Measurements from ENCODE around the gene GRK2. TPM values are rescaled to one million over a fixed set of nuclear protein-coding genes. Genes with fewer than 3 reads are reported as not detected.

Gene GRK2
- total RNA-seq, 1 donor from 2014 or later, result 52.2 TPM

DNA sequence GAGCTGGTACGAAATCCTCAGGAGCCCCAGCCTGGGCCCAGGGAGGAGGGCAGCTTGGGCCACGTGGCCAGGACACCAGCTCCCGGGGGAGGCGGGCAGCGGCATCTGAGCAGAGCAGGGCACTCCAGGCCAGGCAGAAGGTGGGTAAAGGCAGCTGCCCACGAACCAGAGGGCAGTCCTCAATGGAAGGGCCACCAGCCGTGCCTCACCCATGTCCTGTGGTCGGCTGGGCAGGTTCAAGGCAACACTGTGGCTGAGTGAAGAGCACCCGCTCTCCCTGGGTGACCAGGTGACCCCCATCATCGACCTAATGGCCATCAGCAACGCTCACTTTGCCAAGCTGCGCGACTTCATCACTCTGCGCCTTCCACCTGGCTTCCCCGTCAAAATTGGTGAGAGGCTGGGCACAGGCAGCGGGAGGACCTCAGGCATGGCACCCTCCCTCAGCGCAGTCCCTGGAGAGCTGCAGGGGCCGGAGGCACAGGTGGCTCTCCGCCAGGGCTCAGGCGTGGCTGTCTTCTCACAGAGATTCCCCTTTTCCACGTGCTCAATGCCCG, 34.6 kb downstream of the GRK2 start:
- peak; percentile 11 for DNase-seq
- H3K27me3 Mint-ChIP-seq (ENCODE audit: unreplicated experiment), result peaks cover 4% of the 10 kb centered on the region
- peaks cover 18% of the 10 kb centered on the region for H3K36me3 Mint-ChIP-seq (ENCODE audit: unreplicated experiment)
- H3K4me3 Mint-ChIP-seq (ENCODE audit: unreplicated experiment), result no peak overlapping the region
- TF ChIP-seq, protein P1, sequence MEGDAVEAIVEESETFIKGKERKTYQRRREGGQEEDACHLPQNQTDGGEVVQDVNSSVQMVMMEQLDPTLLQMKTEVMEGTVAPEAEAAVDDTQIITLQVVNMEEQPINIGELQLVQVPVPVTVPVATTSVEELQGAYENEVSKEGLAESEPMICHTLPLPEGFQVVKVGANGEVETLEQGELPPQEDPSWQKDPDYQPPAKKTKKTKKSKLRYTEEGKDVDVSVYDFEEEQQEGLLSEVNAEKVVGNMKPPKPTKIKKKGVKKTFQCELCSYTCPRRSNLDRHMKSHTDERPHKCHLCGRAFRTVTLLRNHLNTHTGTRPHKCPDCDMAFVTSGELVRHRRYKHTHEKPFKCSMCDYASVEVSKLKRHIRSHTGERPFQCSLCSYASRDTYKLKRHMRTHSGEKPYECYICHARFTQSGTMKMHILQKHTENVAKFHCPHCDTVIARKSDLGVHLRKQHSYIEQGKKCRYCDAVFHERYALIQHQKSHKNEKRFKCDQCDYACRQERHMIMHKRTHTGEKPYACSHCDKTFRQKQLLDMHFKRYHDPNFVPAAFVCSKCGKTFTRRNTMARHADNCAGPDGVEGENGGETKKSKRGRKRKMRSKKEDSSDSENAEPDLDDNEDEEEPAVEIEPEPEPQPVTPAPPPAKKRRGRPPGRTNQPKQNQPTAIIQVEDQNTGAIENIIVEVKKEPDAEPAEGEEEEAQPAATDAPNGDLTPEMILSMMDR (IDR thresholded peaks at IDR 0.05; ENCODE audit: partially characterized antibody, unreplicated experiment), result no peak
- H3K4me1 Mint-ChIP-seq (ENCODE audit: low read depth, unreplicated experiment), result peaks cover 8% of the 10 kb centered on the region
- peaks cover 3% of the 10 kb centered on the region for H3K9me3 Mint-ChIP-seq (ENCODE audit: unreplicated experiment)
- H3K27ac Mint-ChIP-seq (ENCODE audit: unreplicated experiment), result no peak overlapping the region

DNA sequence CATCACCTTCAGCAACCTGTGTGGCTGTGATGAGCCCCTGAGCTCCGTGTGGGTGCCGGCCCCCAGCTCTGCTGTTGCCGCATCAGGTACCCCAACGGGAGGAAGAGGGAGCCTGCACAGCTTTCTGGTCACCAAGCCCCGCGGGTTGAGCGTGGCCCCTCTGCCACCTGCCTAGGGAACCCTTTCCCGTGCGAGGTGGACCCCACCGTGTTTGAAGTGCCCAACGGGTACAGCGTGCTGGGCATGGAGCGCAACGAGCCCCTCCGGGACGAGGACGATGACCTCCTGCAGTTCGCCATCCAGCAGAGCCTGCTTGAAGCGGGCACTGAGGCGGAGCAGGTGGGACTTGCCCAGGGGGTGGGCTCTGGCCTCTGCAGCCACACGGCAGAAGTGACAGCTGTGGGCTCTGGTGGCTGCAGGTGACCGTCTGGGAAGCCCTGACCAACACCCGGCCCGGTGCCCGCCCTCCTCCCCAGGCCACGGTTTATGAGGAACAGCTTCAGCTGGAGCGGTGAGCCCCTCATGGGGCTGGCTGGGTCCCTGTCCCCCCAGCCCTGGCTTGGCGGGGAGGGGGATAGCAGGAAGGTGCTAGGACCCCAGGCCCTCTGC, 35.1 kb downstream of the GRK2 start:
- H3K27ac Mint-ChIP-seq (ENCODE audit: unreplicated experiment), result peak overlapping the region; percentile 93
- H3K4me3 Mint-ChIP-seq (ENCODE audit: unreplicated experiment), result no peak overlapping the region
- TF ChIP-seq, protein P1 (IDR thresholded peaks at IDR 0.05; ENCODE audit: partially characterized antibody, unreplicated experiment), result no peak
- H3K27me3 Mint-ChIP-seq (ENCODE audit: unreplicated experiment), result peaks cover 4% of the 10 kb centered on the region
- peak; percentile 38 for DNase-seq
- peaks cover 13% of the 10 kb centered on the region for H3K36me3 Mint-ChIP-seq (ENCODE audit: unreplicated experiment)
- peaks cover 3% of the 10 kb centered on the region for H3K9me3 Mint-ChIP-seq (ENCODE audit: unreplicated experiment)
- H3K4me1 Mint-ChIP-seq (ENCODE audit: low read depth, unreplicated experiment), result peaks cover 8% of the 10 kb centered on the region

DNA sequence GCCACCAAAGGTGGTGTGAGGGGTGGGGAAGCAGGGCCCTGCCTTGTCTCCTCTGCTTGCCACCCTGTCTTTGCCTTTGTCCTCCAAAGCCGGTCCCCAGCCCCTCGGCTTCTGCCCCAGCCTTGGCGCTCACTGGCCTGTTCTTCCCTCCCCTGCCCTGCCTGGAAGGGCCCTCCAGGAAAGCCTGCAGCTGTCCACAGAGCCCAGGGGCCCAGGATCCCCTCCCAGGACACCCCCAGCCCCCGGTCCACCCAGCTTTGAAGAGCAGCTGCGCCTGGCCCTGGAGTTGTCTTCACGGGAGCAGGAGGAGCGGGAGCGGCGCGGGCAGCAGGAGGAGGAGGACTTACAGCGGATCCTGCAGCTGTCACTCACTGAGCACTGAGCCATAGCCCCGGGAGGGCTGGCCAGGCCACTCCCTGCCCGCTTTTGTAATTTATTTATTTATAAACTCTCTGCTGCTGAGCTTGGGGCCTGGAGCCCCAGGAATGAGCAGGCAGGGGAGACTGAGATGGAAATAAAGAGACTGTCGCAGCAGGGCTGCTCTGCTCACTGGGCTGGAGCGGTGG, 35.8 kb downstream of the GRK2 start:
- Mint-ChIP-seq H3K27ac (ENCODE audit: unreplicated experiment) (peak overlapping the region; percentile 93), H3K4me1 (ENCODE audit: low read depth, unreplicated experiment) (peaks cover 8% of the 10 kb centered on the region), H3K27me3 (ENCODE audit: unreplicated experiment) (peaks cover 4% of the 10 kb centered on the region), H3K9me3 (ENCODE audit: unreplicated experiment) (peaks cover 3% of the 10 kb centered on the region), H3K36me3 (ENCODE audit: unreplicated experiment) (peaks cover 6% of the 10 kb centered on the region), H3K4me3 (ENCODE audit: unreplicated experiment) (peak overlapping the region; percentile 79)
- TF ChIP-seq, protein P1 (IDR thresholded peaks at IDR 0.05; ENCODE audit: partially characterized antibody, unreplicated experiment), result no peak
- peak; percentile 84 for DNase-seq

GRCh38 chr11:67302571-67303131, 36.4 kb downstream of the GRK2 start:
- H3K9me3 Mint-ChIP-seq (ENCODE audit: unreplicated experiment), result peaks cover 3% of the 10 kb centered on the region
- TF ChIP-seq, protein P1 (IDR thresholded peaks at IDR 0.05; ENCODE audit: partially characterized antibody, unreplicated experiment), result no peak
- H3K4me1 Mint-ChIP-seq (ENCODE audit: low read depth, unreplicated experiment), result peaks cover 8% of the 10 kb centered on the region
- peaks cover 5% of the 10 kb centered on the region for H3K36me3 Mint-ChIP-seq (ENCODE audit: unreplicated experiment)
- H3K27ac Mint-ChIP-seq (ENCODE audit: unreplicated experiment), result peak overlapping the region; percentile 93
- H3K4me3 Mint-ChIP-seq (ENCODE audit: unreplicated experiment), result peak overlapping the region; percentile 79
- peak; percentile 57 for DNase-seq
- H3K27me3 Mint-ChIP-seq (ENCODE audit: unreplicated experiment), result peaks cover 6% of the 10 kb centered on the region
